SU-DHL-6 (cell line): ENCODE results near the gene HOXA6.

Experiments
- H2AFZ ChIP-seq: fragments of 200-600 bp; sonication (generic); 2 replicates; pipeline ENCODE4 v1.6.1; 2014; ENCODE audit warnings: low read depth, mild to moderate bottlenecking, moderate library complexity, mixed read lengths, antibody characterized with exemption, low read length; ENCODE audit not compliant: severe bottlenecking
- H3F3A ChIP-seq: fragments of 200-600 bp; shearing (Covaris generic); 2 replicates; pipeline ENCODE4 v1.6.0; 2016; ENCODE audit warnings: antibody characterized with exemption, mild to moderate bottlenecking; ENCODE audit not compliant: insufficient read depth
- H3K27ac ChIP-seq: fragments of 200-600 bp; sonication (generic); 2 replicates; pipeline ENCODE4 v1.5.1; 2016; ENCODE audit warnings: low read depth, mild to moderate bottlenecking, low read length, moderate library complexity, mixed read lengths
- H3K27me3 ChIP-seq: fragments of 200-600 bp; sonication (generic), shearing (Covaris generic); 2 replicates; pipeline ENCODE4 v1.6.0; 2014; ENCODE audit warnings: mild to moderate bottlenecking, low read length
- H3K36me3 ChIP-seq: fragments of 200-600 bp; sonication (generic); 2 replicates; pipeline ENCODE4 v1.6.1; 2014; ENCODE audit warnings: mild to moderate bottlenecking, low read length, mixed read lengths
- H3K4me2 ChIP-seq: fragments of 300-600, 200-600 bp; shearing (Covaris generic), sonication (generic); 2 replicates; pipeline ENCODE4 v1.6.0; 2014; ENCODE audit warnings: low read length, low read depth, mild to moderate bottlenecking; ENCODE audit not compliant: poor library complexity, severe bottlenecking
- H3K4me3 ChIP-seq: fragments of 200-600 bp; sonication (generic); 2 replicates; pipeline ENCODE4 v1.5.1; 2014; ENCODE audit warnings: antibody characterized with exemption, low read length, mild to moderate bottlenecking, mixed read lengths; ENCODE audit not compliant: insufficient read depth, poor library complexity, severe bottlenecking
- H3K79me2 ChIP-seq: fragments of 200-600 bp; sonication (generic); 2 replicates; pipeline ENCODE4 v1.6.1; 2014; ENCODE audit warnings: mild to moderate bottlenecking, low read length, moderate library complexity; ENCODE audit not compliant: insufficient read depth
- H3K9ac ChIP-seq: fragments of 200-600 bp; sonication (generic); 2 replicates; pipeline ENCODE4 v1.7.0; 2014; ENCODE audit warnings: mild to moderate bottlenecking, low read length
- H3K9me2 ChIP-seq: fragments of 200-600 bp; sonication (generic); replicated peaks from 2 replicates; pipeline ENCODE4 v1.6.1; 2014; ENCODE audit warnings: low read length; ENCODE audit not compliant: insufficient read depth
- H3K9me3 ChIP-seq: fragments of 200-600 bp; sonication (generic); 2 replicates; pipeline ENCODE4 v1.6.1; 2014; ENCODE audit warnings: low read length, mixed read lengths; ENCODE audit not compliant: insufficient read depth
- H4K20me1 ChIP-seq: fragments of 200-600 bp; sonication (generic); 2 replicates; pipeline ENCODE4 v1.6.1; 2014; ENCODE audit warnings: low read depth, mild to moderate bottlenecking, antibody characterized with exemption, low read length, moderate library complexity, mixed read lengths
- CTCF ChIP-seq: fragments of 200-600 bp; sonication (generic); IDR thresholded peaks from one replicate; pipeline ENCODE4 v1.5.1; 2017; ENCODE audit warnings: antibody characterized with exemption, mild to moderate bottlenecking, low read length, moderate library complexity; ENCODE audit not compliant: insufficient read depth, poor library complexity, severe bottlenecking
- EZH2phosphoT487 ChIP-seq: fragments of 200-600 bp; sonication (generic), shearing (Covaris generic); conservative IDR thresholded peaks from 2 replicates; pipeline ENCODE4 v1.6.1; 2018; ENCODE audit warnings: mild to moderate bottlenecking, antibody characterized with exemption, low read length, moderate library complexity, mixed read lengths

HOXA6 gene

GRCh38 chr7:27123477-27124053, 24.0 kb downstream of the HOXA6 start:
- Histone ChIP-seq H3K9me2 (no peaks in the 10 kb centered on the region), H3K27me3 (no peaks in the 10 kb centered on the region), H3F3A (no peaks in the 10 kb centered on the region), H3K27ac (no peak overlapping the region), H3K9me3 (no peaks in the 10 kb centered on the region), H2AFZ (no peak overlapping the region), H4K20me1 (no peaks in the 10 kb centered on the region), H3K4me3 (no peak overlapping the region), H3K36me3 (no peaks in the 10 kb centered on the region), H3K9ac (no peak overlapping the region), H3K79me2 (no peaks in the 10 kb centered on the region), H3K4me2 (no peak overlapping the region)
- TF ChIP-seq CTCF, result no peak
- no peak for TF ChIP-seq EZH2phosphoT487

DNA sequence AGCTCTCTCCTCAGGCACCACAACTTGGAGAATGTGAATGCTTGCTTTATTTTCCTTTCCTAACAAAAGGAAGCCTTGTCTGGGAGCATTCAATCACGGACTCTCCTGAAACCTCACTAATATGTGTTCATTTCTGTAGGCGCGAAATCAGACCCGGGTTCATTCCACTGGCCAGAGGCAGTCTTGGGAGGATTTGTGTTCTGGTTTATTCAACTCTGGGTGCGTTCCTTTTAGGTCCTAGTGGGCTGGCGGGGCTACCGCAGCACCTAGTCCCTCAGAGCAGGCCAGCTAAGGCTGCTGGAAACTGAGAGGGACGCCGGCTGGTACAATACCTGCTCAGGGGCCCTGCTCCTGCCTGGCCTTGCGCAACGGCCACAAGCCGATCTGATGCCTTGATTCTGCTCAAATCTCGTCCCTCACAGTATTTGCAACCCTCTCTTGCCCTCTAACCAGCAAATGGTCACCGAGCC, 24.5 kb downstream of the HOXA6 start:
- TF ChIP-seq CTCF (no peak), EZH2phosphoT487 (no peak)

GRCh38 chr7:27122077-27122910, 25.3 kb downstream of the HOXA6 start:
- H3K9me2 ChIP-seq, result no peaks in the 10 kb centered on the region
- no peak overlapping the region for H2AFZ ChIP-seq
- H3K27ac ChIP-seq, result no peak overlapping the region
- no peaks in the 10 kb centered on the region for H4K20me1 ChIP-seq
- H3K4me2 ChIP-seq, result no peak overlapping the region
- H3F3A ChIP-seq, result no peaks in the 10 kb centered on the region
- no peaks in the 10 kb centered on the region for H3K36me3 ChIP-seq
- H3K4me3 ChIP-seq, result no peak overlapping the region
- no peaks in the 10 kb centered on the region for H3K9me3 ChIP-seq
- H3K79me2 ChIP-seq, result no peaks in the 10 kb centered on the region
- no peak overlapping the region for H3K9ac ChIP-seq
- TF ChIP-seq CTCF, result no peak
- no peak for TF ChIP-seq EZH2phosphoT487
- no peaks in the 10 kb centered on the region for H3K27me3 ChIP-seq

More for the DNA sequence above, 24.5 kb downstream of the HOXA6 start:
- H4K20me1 ChIP-seq, result no peaks in the 10 kb centered on the region
- H3K27ac ChIP-seq, result no peak overlapping the region
- H3K9me3 ChIP-seq, result no peaks in the 10 kb centered on the region
- H3K9ac ChIP-seq, result no peak overlapping the region
- no peaks in the 10 kb centered on the region for H3K27me3 ChIP-seq
- H3F3A ChIP-seq, result no peaks in the 10 kb centered on the region
- no peak overlapping the region for H2AFZ ChIP-seq
- no peak overlapping the region for H3K4me3 ChIP-seq
- no peaks in the 10 kb centered on the region for H3K9me2 ChIP-seq
- no peaks in the 10 kb centered on the region for H3K79me2 ChIP-seq
- H3K36me3 ChIP-seq, result no peaks in the 10 kb centered on the region
- H3K4me2 ChIP-seq, result no peak overlapping the region
